ENCODE data around the gene CUBN.

Gene CUBN

DNA sequence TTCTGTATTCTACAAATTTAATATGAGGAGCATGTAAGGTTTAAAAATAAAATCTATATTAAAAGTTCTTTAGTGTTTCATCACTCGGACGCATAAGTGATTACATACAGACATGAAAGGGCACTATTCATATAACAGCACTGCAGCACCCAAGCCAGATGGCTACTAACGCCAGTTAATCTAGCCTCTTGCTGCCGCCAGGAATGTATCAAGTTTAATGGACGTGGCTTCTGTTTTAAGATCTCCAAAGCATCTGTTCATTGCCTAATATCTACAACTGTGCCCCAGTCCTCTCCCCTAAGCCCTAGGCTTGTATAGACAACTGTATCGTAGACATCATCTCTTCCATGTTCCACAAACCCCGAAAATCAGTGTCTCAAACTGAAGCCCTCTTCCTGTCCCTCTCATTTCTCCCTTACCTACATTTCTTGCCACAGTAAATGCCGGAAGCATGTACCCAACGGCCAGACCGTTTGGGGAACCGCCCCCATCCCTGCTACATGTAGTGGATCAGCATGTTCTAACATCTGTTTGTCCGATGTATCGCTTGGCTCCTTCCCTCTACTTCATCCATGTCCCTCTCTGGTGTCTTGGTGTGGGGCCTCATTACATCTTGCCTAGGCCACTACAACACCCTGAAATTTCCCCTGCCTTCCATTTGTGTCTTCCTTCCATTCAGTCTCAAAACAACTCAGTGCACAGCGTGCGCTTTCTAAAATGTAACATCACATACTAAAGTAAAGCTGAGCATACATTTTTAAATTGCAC, 164.9 kb downstream of the CUBN start:
- H3K4me3 ChIP-seq (ENCODE audit: low read depth, low read length) = no peak overlapping the region
- H3K4me2 ChIP-seq (ENCODE audit: low read length) = no peak overlapping the region
- no peak overlapping the region for H2AFZ ChIP-seq
- TF ChIP-seq, protein P1, sequence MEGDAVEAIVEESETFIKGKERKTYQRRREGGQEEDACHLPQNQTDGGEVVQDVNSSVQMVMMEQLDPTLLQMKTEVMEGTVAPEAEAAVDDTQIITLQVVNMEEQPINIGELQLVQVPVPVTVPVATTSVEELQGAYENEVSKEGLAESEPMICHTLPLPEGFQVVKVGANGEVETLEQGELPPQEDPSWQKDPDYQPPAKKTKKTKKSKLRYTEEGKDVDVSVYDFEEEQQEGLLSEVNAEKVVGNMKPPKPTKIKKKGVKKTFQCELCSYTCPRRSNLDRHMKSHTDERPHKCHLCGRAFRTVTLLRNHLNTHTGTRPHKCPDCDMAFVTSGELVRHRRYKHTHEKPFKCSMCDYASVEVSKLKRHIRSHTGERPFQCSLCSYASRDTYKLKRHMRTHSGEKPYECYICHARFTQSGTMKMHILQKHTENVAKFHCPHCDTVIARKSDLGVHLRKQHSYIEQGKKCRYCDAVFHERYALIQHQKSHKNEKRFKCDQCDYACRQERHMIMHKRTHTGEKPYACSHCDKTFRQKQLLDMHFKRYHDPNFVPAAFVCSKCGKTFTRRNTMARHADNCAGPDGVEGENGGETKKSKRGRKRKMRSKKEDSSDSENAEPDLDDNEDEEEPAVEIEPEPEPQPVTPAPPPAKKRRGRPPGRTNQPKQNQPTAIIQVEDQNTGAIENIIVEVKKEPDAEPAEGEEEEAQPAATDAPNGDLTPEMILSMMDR (IDR thresholded peaks at IDR 0.05) = no peak
- H3K9me3 ChIP-seq (ENCODE audit: control insufficient read depth, low read length) = no peaks in the 10 kb centered on the region
- no peaks in the 10 kb centered on the region for H3K27me3 ChIP-seq (ENCODE audit: control insufficient read depth, insufficient read depth, low read length)
- H3K79me2 ChIP-seq = no peaks in the 10 kb centered on the region
- H3K4me1 ChIP-seq = peaks cover 23% of the 10 kb centered on the region
- H3K27ac ChIP-seq = no peak overlapping the region
- no peaks in the 10 kb centered on the region for H3K36me3 ChIP-seq (ENCODE audit: control insufficient read depth, insufficient read depth, low read length)
- H3K9ac ChIP-seq = no peak overlapping the region

DNA sequence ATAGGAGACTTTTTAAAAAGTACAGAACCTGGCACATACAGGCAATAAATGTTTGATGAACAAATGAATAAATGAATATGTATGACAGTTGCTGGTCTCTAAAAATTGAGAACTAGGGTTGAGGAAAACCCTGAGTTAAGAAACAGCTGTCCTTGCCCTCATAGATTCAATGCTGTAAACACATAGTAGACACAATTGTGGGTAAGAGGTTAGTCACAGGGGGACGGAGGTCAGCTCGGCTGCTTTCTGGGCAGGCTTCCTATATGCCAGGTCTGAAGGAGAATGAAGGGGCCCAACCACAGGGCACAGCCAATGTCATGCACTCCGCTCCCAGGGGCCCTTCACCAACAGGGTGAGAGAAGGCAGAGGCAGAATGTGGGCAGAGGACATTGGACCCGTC, 169.1 kb downstream of the CUBN start:
- H3K4me2 ChIP-seq (ENCODE audit: low read length) = no peak overlapping the region
- H3K27ac ChIP-seq = no peak overlapping the region
- no peak overlapping the region for H3K4me3 ChIP-seq (ENCODE audit: low read depth, low read length)
- no peaks in the 10 kb centered on the region for H3K36me3 ChIP-seq (ENCODE audit: control insufficient read depth, insufficient read depth, low read length)
- no peaks in the 10 kb centered on the region for H3K9me3 ChIP-seq (ENCODE audit: control insufficient read depth, low read length)
- no peak overlapping the region for H2AFZ ChIP-seq
- H3K4me1 ChIP-seq = peaks cover 4% of the 10 kb centered on the region
- H3K27me3 ChIP-seq (ENCODE audit: control insufficient read depth, insufficient read depth, low read length) = no peaks in the 10 kb centered on the region
- H3K9ac ChIP-seq = no peak overlapping the region
- TF ChIP-seq, protein P1 (IDR thresholded peaks at IDR 0.05) = no peak
- no peaks in the 10 kb centered on the region for H3K79me2 ChIP-seq

DNA sequence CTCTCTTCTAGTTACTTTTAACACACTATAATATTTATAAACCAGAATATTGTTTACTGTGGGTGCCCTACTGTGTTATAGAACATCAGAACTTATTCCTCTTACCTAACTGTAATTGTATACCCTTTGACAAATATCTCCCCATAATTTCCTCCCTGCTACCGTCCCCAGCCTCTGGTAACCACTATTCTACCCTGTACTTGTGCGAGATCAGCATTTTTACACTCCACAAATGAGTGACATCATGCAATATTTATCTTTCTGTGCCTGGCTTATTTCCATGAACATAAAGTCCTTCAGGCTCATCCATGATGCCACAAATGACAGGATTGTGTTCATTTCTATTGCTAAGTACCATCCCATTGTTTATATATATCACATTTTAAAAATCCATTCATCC, 172.6 kb downstream of the CUBN start:
- H2AFZ ChIP-seq = no peak overlapping the region
- no peak overlapping the region for H3K9ac ChIP-seq
- TF ChIP-seq, protein P1 (IDR thresholded peaks at IDR 0.05) = no peak
- H3K27me3 ChIP-seq (ENCODE audit: control insufficient read depth, insufficient read depth, low read length) = no peaks in the 10 kb centered on the region
- H3K4me3 ChIP-seq (ENCODE audit: low read depth, low read length) = no peak overlapping the region
- no peaks in the 10 kb centered on the region for H3K36me3 ChIP-seq (ENCODE audit: control insufficient read depth, insufficient read depth, low read length)
- H3K79me2 ChIP-seq = no peaks in the 10 kb centered on the region
- H3K9me3 ChIP-seq (ENCODE audit: control insufficient read depth, low read length) = no peaks in the 10 kb centered on the region
- H3K27ac ChIP-seq = no peak overlapping the region
- no peak overlapping the region for H3K4me2 ChIP-seq (ENCODE audit: low read length)
- H3K4me1 ChIP-seq = peaks cover 14% of the 10 kb centered on the region

DNA sequence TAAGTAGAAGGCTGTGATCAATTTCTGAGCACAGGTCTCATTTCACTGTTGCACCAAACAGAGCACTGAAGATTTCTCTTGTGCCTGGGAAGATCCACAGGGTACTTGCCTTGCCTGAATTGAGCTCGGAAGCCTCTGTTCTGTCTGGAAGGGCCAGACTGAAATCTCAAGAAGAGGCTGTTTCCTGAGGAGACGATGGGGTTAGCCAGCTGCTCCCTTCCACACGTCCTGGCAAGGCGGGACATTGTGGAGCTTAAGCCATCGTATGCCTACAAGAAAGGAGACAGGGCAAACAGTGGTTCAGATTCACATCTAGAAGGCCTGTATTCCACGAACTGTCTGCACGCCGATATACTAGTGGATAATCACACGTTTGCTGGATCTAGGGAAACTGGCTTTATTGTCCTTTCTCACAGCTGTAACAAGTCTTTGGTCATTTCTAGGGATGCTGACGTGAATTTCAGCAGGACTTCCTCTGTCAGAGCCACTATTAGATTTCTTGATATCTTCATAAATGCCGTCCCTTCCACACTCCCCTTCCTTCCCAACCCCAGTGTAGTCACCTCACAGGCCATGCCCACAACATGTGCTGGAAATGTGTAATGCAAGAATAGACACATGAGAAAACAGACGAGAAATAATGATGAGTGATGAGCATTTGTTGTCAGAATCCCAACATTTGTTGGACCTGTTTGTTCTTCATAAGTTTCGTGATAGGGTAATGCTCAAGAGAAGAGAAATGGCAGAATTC, 175.2 kb downstream of the CUBN start:
- peaks cover 23% of the 10 kb centered on the region for H3K4me1 ChIP-seq
- H3K4me3 ChIP-seq (ENCODE audit: low read depth, low read length) = no peak overlapping the region
- H3K9me3 ChIP-seq (ENCODE audit: control insufficient read depth, low read length) = no peaks in the 10 kb centered on the region
- no peak overlapping the region for H2AFZ ChIP-seq
- no peak overlapping the region for H3K4me2 ChIP-seq (ENCODE audit: low read length)
- no peak overlapping the region for H3K27ac ChIP-seq
- H3K36me3 ChIP-seq (ENCODE audit: control insufficient read depth, insufficient read depth, low read length) = no peaks in the 10 kb centered on the region
- TF ChIP-seq, protein P1 (IDR thresholded peaks at IDR 0.05) = no peak
- no peaks in the 10 kb centered on the region for H3K79me2 ChIP-seq
- no peaks in the 10 kb centered on the region for H3K27me3 ChIP-seq (ENCODE audit: control insufficient read depth, insufficient read depth, low read length)
- H3K9ac ChIP-seq = no peak overlapping the region

Data from parathyroid adenoma (tissue), 2 donors.